HG02970 (cell line): ENCODE results near the gene VCP.

ENCODE experiments used
- ATAC-seq: cut with Tn5 transposase; IDR thresholded peaks from one replicate; pipeline ENCODE4 v1.9.1; 2021; ENCODE audit warnings: mild to moderate bottlenecking, moderate library complexity, moderate number of reproducible peaks; ENCODE audit not compliant: unreplicated experiment, low FRiP score

VCP gene

GRCh38 chr9:35072461-35073278 lies at the start of gene VCP:
TSS of gene VCP (minus strand) at chr9:35072625. CDS start at chr9:35072353, 272 bp downstream.
- ATAC-seq: peak; percentile 80

- ATAC-seq: peak; percentile 43
Observed at GRCh38 chr9:35116898-35117551, 44.6 kb upstream of the VCP start.

GRCh38 chr9:35116539-35116897 lies 44.1 kb upstream of the VCP start:
- no peak for ATAC-seq

GRCh38 chr9:35115680-35116538 lies 43.5 kb upstream of the VCP start, which contains the start of gene ATOSB:
TSS of gene ATOSB (minus strand) at chr9:35115862. CDS start at chr9:35108274, 7,588 bp downstream.
- ATAC-seq: peak; percentile 65

GRCh38 chr9:35114840-35115628 lies 42.6 kb upstream of the VCP start:
- ATAC-seq: no peak

GRCh38 chr9:35114113-35114839 lies 41.9 kb upstream of the VCP start:
- ATAC-seq: no peak

GRCh38 chr9:35112257-35113020 lies 40.0 kb upstream of the VCP start:
- no peak for ATAC-seq

- ATAC-seq: peak; percentile 69
Observed at GRCh38 chr9:35111001-35111933, 38.8 kb upstream of the VCP start.

GRCh38 chr9:35110327-35110761 lies 37.9 kb upstream of the VCP start:
- no peak for ATAC-seq

GRCh38 chr9:35108946-35109575 lies 36.6 kb upstream of the VCP start:
- no peak for ATAC-seq

GRCh38 chr9:35108461-35108860 lies 36.0 kb upstream of the VCP start:
- no peak for ATAC-seq

GRCh38 chr9:35107297-35108290 lies 35.2 kb upstream of the VCP start:
- ATAC-seq: no peak

GRCh38 chr9:35106343-35106730 lies 33.9 kb upstream of the VCP start:
- no peak for ATAC-seq

GRCh38 chr9:35105571-35106342 lies 33.3 kb upstream of the VCP start:
- no peak for ATAC-seq

GRCh38 chr9:35105126-35105525 lies 32.7 kb upstream of the VCP start:
- no peak for ATAC-seq
